Tibial nerve (tissue), 4 donors: ENCODE results near the gene ANO9.

Experiments
- EP300 ChIP-seq, 2 donors: sonication (generic); formaldehyde crosslinking; IDR thresholded peaks; one replicate each; pipeline ENCODE4 v1.6.1; 2017; ENCODE audit warnings: antibody characterized with exemption in 2 of 2, mild to moderate bottlenecking in 1 of 2
- POLR2A ChIP-seq, 2 donors: fragments of 450-650 bp; IDR thresholded peaks; one replicate each; pipeline ENCODE4 v1.6.1; 2017; ENCODE audit warnings: antibody characterized with exemption in 2 of 2, mild to moderate bottlenecking in 2 of 2, moderate library complexity in 2 of 2
- TF ChIP-seq, protein P1 (sequence below), 5 experiments: fragments of 200-600 bp in 3 of 5; fragments of 450-650 bp in 2 of 5; sonication (generic) in 3 of 5; IDR thresholded peaks; one replicate each; pipeline ENCODE4 v1.5.1; 2016 to 2019; ENCODE audit warnings: antibody characterized with exemption in 5 of 5, mild to moderate bottlenecking in 3 of 5, moderate library complexity in 2 of 5

DNA sequence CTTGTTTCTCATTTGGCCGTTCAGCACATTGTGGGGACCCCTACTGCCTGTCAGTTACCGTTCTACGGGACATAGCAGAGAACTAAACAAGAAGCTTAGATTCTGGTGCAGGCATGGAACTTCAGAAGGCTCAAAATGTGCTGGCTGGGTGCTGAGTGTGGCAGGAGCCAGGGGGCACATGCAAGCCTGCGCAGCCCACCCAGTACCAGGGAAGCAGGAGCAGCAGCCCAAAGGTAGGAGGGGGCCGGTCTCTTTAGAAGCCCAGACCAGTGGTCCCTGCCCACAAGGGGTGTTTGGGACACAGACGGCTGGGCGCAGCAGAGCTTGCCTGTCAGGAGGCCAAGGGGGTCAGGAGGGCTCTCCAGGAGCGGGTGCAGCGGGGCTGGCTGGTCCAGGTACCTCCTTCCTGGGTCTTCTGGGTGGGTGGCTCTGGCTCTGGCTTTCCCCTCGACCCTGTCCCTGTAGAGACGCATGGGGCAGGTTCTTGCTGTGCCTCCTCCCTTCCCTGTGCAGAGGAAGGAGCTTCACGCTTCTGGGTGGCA lies 10.5 kb upstream of the ANO9 start:
- TF ChIP-seq EP300 (IDR thresholded peaks at IDR 0.05) (no peak), POLR2A (IDR thresholded peaks at IDR 0.05) (no peak)
- TF ChIP-seq, protein P1, sequence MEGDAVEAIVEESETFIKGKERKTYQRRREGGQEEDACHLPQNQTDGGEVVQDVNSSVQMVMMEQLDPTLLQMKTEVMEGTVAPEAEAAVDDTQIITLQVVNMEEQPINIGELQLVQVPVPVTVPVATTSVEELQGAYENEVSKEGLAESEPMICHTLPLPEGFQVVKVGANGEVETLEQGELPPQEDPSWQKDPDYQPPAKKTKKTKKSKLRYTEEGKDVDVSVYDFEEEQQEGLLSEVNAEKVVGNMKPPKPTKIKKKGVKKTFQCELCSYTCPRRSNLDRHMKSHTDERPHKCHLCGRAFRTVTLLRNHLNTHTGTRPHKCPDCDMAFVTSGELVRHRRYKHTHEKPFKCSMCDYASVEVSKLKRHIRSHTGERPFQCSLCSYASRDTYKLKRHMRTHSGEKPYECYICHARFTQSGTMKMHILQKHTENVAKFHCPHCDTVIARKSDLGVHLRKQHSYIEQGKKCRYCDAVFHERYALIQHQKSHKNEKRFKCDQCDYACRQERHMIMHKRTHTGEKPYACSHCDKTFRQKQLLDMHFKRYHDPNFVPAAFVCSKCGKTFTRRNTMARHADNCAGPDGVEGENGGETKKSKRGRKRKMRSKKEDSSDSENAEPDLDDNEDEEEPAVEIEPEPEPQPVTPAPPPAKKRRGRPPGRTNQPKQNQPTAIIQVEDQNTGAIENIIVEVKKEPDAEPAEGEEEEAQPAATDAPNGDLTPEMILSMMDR (IDR thresholded peaks at IDR 0.05): no peak
